NOMO-1 treated with DMSO at 0.1 percent for 48 hours (cell line): Measurements from ENCODE around the gene IL1RAPL1.

ENCODE experiments used
- DNase-seq: peaks from one replicate; lab custom pipeline; 2025; ENCODE audit not compliant: unreplicated experiment; lab: John Stamatoyannopoulos, UW

Gene IL1RAPL1

GRCh38 chrX:29388509-29388908 is 801.3 kb downstream of the IL1RAPL1 start:
- DNase-seq: no peak

GRCh38 chrX:29397506-29397905 is 810.3 kb downstream of the IL1RAPL1 start:
- no peak for DNase-seq

GRCh38 chrX:29407357-29407756 is 820.1 kb downstream of the IL1RAPL1 start:
- DNase-seq: no peak

- no peak for DNase-seq
These were observed 832.7 kb downstream of the IL1RAPL1 start for GRCh38 chrX:29419774-29420553.

DNA sequence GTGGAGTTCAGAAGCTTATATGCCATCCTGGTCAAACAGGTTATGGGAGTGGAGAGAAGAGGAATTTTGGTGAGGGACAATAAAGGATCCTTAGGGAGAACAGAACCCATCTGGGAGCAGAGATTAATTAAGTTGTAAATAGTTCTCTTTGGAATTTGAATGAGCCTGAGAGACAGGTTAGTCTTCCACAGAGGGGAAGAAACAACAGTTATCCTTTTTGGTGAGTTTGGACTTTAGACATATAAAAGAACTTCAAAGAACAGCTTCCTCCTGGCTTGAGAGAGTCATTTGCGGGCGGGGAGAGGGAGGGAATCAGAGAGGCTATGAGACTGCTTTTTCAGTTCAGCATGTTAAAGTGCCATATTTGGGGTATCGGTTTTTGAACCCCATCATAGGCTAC is 834.8 kb downstream of the IL1RAPL1 start:
- no peak for DNase-seq

DNA sequence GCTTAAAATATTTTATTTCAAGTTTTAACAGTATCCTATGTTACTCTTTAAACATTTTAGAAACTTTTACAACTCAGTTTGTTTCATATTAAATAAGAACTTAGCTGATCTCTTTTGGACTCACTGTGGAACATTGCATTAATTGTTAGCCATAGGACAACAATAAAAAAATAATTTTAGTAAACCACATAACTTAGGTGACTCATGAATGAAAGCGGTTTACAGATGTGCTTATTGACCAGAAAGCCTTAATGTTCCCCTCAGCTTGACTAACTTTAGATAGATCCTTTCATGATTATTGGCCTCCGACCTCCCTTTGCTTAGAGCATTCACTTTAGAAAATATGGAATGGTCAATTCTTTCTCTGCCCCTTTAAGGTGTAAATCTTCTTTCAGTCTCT is 844.6 kb downstream of the IL1RAPL1 start:
- DNase-seq: no peak

GRCh38 chrX:29432534-29432933 is 845.3 kb downstream of the IL1RAPL1 start:
- DNase-seq: no peak

- DNase-seq: no peak
These were observed 847.7 kb downstream of the IL1RAPL1 start for GRCh38 chrX:29434939-29435338.

DNA sequence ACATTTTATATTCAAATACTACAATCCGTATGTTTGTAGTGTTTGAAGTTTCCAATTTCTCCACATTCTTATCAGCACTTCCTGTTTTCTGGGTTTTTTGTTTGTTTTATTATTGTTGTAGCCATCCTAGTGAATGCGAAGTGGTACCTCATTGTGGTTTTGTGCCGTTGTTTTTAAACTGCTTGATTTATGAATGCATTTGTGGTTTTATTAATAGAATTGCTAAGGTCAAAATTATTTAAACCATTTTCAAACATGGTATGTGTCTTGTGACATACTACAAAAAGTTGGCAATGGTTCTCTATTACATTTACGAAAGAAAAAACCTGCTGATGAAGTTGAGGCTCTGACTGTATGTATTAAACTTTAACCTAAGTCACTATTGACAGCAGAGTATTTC is 848.1 kb downstream of the IL1RAPL1 start:
- no peak for DNase-seq

DNA sequence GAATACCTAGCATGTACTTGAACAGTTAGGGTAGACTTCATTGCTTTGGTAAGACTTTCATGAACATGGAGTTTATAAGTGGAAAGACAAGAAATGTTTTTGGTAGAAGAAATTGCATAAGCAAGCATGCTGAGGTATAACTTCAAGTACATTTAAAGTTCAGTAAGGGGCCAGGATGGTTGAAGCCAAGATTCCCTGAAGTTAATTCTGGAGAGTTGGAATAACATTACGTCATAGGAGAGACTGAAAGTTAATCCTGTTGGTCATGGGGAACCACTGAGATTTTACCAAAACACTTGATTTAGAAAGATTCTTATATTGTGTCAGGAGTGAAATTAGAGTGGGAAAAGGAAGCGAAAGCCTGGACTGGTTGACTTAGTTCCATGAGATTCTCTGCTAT is 860.6 kb downstream of the IL1RAPL1 start:
- DNase-seq: no peak

GRCh38 chrX:29453333-29453732 is 866.1 kb downstream of the IL1RAPL1 start:
- no peak for DNase-seq

GRCh38 chrX:29455702-29456101 is 868.5 kb downstream of the IL1RAPL1 start:
- DNase-seq: no peak

GRCh38 chrX:29461039-29461438 is 873.8 kb downstream of the IL1RAPL1 start:
- no peak for DNase-seq

DNA sequence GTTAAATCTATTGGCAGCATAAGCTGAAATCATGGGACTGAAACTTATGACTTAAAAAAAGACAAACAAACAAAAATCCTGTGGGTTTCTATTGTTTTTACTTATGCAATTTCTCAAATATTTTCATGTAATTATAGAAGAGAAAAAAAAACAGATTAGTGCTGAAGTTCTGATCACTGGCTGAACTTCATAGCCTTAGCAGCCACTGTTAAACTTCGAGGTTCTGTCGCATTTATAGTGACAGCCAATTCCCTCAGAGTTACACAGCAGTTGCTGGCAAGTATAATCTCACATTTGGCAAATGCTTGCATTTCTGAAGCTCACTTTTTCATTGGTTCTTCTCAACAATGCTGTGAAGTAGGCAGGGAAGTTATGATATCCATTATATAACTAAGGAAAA is 879.2 kb downstream of the IL1RAPL1 start:
- no peak for DNase-seq

DNA sequence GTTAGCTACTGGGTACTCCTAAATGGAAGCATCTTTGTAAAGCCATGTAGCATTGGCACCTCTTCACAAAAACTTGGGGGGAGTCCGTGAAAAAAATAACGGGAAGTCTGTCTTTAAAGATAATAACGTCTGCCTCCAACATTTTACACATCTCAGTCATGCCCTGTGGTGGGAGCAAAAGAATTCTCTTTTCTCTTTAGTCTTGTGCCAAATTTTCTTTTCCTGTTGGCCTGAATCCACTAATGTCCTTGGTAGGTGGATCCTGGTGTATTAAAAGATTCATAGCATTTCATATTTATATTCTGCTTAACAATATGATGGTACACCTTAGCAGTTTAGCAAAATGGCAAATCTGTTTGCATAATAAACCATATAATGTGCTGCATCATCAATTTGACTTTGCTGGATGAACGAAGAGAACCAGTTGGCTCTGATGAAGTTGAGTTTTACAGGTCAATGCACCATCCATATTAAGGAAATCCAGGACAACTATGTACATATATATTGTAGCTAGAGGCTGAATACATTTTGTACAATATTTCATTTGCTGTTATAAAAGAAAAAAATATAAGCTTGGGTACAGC is 881.8 kb downstream of the IL1RAPL1 start:
- DNase-seq: no peak

- no peak for DNase-seq
These were observed 882.8 kb downstream of the IL1RAPL1 start for GRCh38 chrX:29470030-29470429.

DNA sequence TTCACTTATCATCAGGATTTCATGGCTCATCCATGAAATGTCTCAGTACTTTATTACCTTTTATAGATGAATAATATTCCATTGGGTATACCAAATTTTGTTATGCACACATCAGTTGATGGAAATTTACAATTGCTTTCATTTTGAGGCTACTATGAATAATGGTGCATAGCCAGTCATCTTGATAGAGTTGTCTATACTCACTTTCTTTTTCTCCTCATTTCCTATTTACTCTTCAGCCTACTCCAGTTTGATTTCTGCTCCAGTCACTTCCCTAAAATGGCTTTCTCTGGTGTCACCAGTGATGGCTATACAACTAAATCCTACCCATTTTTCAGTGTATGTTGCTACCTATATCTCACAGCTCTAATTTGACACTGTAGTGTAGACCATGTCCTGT is 884.6 kb downstream of the IL1RAPL1 start:
- DNase-seq: no peak

GRCh38 chrX:29477878-29478277 is 890.6 kb downstream of the IL1RAPL1 start:
- no peak for DNase-seq

- DNase-seq: peak; percentile 32
These were observed 891.3 kb downstream of the IL1RAPL1 start for GRCh38 chrX:29478336-29479069.

DNA sequence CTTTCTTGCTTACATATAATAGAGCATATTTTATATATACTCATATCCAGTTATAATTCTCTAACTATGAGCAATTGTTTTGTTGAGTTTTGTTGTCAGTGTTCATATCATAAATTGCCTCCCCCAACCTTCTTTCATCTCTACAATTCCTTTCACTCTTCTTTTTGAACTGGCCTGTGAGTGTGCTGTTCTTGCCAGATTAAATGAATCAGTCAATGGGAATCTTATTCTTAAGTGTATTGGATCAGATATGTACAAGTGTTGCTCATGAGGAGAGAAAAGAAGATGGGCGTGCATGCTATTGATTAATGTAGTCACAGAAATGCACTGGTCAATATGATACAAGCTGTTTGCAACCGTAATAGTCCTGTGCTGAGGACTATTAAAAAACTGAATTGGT is 900.0 kb downstream of the IL1RAPL1 start:
- DNase-seq: no peak

- DNase-seq: peak; percentile 81
These were observed 900.5 kb downstream of the IL1RAPL1 start for GRCh38 chrX:29487714-29488113.

DNA sequence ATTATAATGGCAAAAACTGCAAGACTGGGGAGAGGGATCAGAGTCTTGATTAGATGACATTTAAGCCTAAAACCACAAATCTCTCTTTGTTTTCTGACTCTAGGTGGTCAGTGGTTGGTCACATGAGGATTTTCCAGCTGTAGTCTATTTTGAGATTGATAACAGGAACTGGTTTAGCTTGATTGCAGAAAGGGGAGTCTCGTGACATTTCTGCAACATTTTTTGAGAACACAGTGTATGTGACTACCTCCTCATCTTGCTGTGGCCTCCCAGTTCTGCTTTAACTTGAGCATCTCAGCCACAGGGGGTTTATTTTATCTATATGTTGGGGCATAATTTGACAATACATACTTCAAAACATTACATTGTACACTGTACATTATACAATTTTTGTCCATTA is 901.7 kb downstream of the IL1RAPL1 start:
- DNase-seq: peak; percentile 69
